Activated naive CD8-positive, alpha-beta T cell treated with anti-CD3 and anti-CD28 coated beads, Interleukin-2, amount 50 U/mL, for 24 hours (primary cell): ENCODE data around the gene IL4.

Source experiments
- ATAC-seq: fragments of 150-1000 bp; cut with Tn5 transposase; one replicate; pipeline ENCODE4 v1.10.0; 2021
- DNase-seq: peaks from one replicate; pipeline ENCODE4 v3.0.0; 2021
- H3K27ac Mint-ChIP-seq: one replicate; pipeline ENCODE4 v1.8.0; 2021; ENCODE audit warnings: mild to moderate bottlenecking, mixed read lengths
- H3K27me3 Mint-ChIP-seq: one replicate; pipeline ENCODE4 v1.8.0; 2021; ENCODE audit warnings: mixed read lengths
- H3K36me3 Mint-ChIP-seq: one replicate; pipeline ENCODE4 v1.8.0; 2021; ENCODE audit warnings: low read depth, mixed read lengths
- H3K4me1 Mint-ChIP-seq: one replicate; pipeline ENCODE4 v1.8.0; 2021; ENCODE audit warnings: mixed read lengths
- H3K4me3 Mint-ChIP-seq: one replicate; pipeline ENCODE4 v1.8.0; 2021; ENCODE audit warnings: mild to moderate bottlenecking, moderate library complexity, mixed read lengths
- H3K9me3 Mint-ChIP-seq: one replicate; pipeline ENCODE4 v1.8.0; 2021; ENCODE audit warnings: mixed read lengths

Gene IL4

DNA sequence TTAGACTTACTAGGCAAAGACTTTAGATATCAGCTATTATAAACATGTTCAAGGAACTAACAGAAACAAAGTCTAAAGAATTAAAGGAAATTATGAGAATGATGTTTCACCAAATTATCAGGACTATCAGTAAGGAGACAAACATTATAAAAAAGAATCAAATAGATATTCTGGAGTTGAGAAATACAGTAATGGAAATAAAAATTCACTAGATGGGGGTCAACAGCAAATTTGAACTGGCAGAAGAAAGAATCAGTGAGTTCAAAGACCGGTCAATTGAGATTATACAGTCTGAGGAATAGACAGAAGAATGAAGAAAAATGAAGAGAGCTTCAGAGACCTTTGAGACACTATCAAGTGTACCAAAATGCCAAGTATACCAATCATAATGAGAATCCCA lies 25.4 kb upstream of the IL4 start:
- H3K4me3 Mint-ChIP-seq = no peak overlapping the region
- peaks cover 16% of the 10 kb centered on the region for H3K36me3 Mint-ChIP-seq
- H3K27me3 Mint-ChIP-seq = peaks cover 10% of the 10 kb centered on the region
- H3K4me1 Mint-ChIP-seq = peaks cover 6% of the 10 kb centered on the region
- DNase-seq (no peak), ATAC-seq (no peak)
- H3K9me3 Mint-ChIP-seq = peaks cover 23% of the 10 kb centered on the region
- H3K27ac Mint-ChIP-seq = no peak overlapping the region

- H3K27ac Mint-ChIP-seq = no peak overlapping the region
- no peak overlapping the region for H3K4me3 Mint-ChIP-seq
These were observed 21.8 kb upstream of the IL4 start for GRCh38 chr5:132651838-132652469.

GRCh38 chr5:132653716-132654115 lies 20.1 kb upstream of the IL4 start:
- peaks cover 1% of the 10 kb centered on the region for H3K36me3 Mint-ChIP-seq
- H3K27ac Mint-ChIP-seq = no peak overlapping the region
- no peak overlapping the region for H3K4me3 Mint-ChIP-seq
- H3K27me3 Mint-ChIP-seq = peaks cover 43% of the 10 kb centered on the region
- H3K9me3 Mint-ChIP-seq = peaks cover 14% of the 10 kb centered on the region
- ATAC-seq (no peak), DNase-seq (no peak)
- peaks cover 28% of the 10 kb centered on the region for H3K4me1 Mint-ChIP-seq

More at GRCh38 chr5:132651838-132652469, 21.8 kb upstream of the IL4 start:
- H3K4me1 Mint-ChIP-seq = peaks cover 12% of the 10 kb centered on the region
- H3K27me3 Mint-ChIP-seq = peaks cover 38% of the 10 kb centered on the region
- ATAC-seq = no peak
- H3K9me3 Mint-ChIP-seq = peaks cover 23% of the 10 kb centered on the region
- no peak for DNase-seq
- peaks cover 1% of the 10 kb centered on the region for H3K36me3 Mint-ChIP-seq

DNA sequence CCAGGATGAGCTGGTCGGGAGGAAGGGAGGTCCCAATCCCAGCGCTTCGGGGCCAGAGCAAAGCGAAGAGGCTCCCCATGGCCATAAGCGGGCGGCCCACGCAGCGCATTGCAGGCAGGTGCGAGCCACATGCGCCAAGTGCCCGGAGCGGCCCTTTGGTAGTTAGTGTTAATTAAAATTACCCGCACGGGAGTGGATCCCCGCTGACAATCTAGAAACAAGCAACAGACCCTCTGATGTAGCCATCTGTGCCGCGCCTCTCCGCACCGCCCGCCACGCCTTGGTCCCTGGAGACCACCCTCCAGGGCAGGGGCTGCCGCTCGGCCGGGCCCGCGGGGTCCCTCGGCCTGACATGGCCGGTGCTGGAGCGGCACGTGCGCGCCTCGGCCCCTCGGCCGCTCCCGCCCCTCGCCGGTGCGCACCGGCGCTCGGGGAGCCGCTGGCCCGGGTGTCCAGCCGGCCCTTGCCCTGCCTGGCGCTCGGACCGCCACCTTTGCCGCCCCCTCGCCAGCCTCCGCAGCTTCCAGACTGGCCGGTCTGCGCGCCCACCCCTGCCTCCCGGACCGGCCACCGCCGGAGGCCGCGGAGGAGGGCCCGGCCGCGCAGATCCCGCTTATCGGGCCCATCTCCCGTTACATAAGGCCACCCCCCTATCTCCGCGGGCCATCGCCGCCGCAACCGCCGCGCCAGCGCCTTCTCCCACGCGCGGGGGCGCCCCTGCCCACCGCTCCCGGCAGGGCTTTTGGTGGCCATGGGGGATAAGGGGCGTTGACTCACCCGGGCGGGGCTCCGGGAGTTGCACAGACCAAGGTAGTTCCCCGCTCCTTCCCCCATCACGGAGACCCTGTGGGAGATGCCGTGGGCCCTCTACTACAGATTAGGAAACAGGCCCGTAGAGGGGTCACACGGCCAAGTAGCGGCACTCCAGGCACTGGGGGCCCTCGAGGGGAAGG lies 17.7 kb upstream of the IL4 start:
- H3K27me3 Mint-ChIP-seq = peaks cover 42% of the 10 kb centered on the region
- ATAC-seq = peak; percentile 52
- peak overlapping the region; percentile 45 for H3K4me3 Mint-ChIP-seq
- no peak overlapping the region for H3K27ac Mint-ChIP-seq
- peaks cover 42% of the 10 kb centered on the region for H3K4me1 Mint-ChIP-seq
- peak; percentile 71 for DNase-seq
- peaks cover 8% of the 10 kb centered on the region for H3K9me3 Mint-ChIP-seq
- no peaks in the 10 kb centered on the region for H3K36me3 Mint-ChIP-seq

DNA sequence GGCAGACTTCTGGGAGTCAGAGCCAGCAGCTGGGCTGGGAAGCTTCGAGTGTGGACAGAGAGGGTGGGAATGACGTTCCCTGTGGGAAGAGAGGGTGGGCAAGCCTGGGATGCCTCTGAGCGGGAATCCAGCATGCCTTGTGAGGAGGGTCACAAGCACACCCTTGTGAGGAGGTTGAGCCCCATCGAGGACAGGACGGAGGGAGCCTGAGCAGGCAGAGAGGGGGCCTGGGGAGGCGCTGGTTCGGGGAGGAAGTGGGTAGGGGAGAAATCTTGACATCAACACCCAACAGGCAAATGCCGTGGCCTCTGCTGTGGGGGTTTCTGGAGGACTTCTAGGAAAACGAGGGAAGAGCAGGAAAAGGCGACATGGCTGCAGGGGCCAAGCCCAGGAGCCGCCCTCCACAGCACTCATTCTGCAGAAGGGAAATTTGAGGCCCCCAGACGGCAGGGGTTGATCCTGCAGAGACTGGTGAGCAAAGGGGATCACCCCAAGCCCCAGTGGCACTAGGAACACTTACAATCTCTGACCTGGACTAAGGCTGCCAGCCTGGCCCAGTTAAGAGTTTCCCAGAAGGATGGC lies 16.9 kb upstream of the IL4 start:
- Mint-ChIP-seq H3K4me1 (peaks cover 46% of the 10 kb centered on the region), H3K36me3 (no peaks in the 10 kb centered on the region), H3K9me3 (peaks cover 4% of the 10 kb centered on the region), H3K4me3 (peak overlapping the region; percentile 45), H3K27me3 (peaks cover 40% of the 10 kb centered on the region), H3K27ac (no peak overlapping the region)
- DNase-seq (peak; percentile 19), ATAC-seq (peak; percentile 35)

- ATAC-seq (peak; percentile 31), DNase-seq (peak; percentile 25)
- Mint-ChIP-seq H3K36me3 (no peaks in the 10 kb centered on the region), H3K4me1 (peaks cover 54% of the 10 kb centered on the region), H3K4me3 (peak within 1 kb of the TSS; percentile 64), H3K27ac (peak within 1 kb of the TSS; percentile 50), H3K9me3 (no peaks in the 10 kb centered on the region), H3K27me3 (peaks cover 37% of the 10 kb centered on the region)
These were observed 16.0 kb upstream of the IL4 start, which contains the start of gene IL13 for GRCh38 chr5:132657676-132658380. TSS of gene IL13 (plus strand) at chr5:132658173. CDS start at chr5:132658187, 14 bp downstream.

- H3K4me1 Mint-ChIP-seq = peaks cover 62% of the 10 kb centered on the region
- H3K36me3 Mint-ChIP-seq = no peaks in the 10 kb centered on the region
- peak overlapping the region; percentile 50 for H3K27ac Mint-ChIP-seq
- peaks cover 33% of the 10 kb centered on the region for H3K27me3 Mint-ChIP-seq
- no peaks in the 10 kb centered on the region for H3K9me3 Mint-ChIP-seq
- H3K4me3 Mint-ChIP-seq = peak overlapping the region; percentile 64
- DNase-seq (no peak), ATAC-seq (no peak)
These were observed 15.1 kb upstream of the IL4 start for GRCh38 chr5:132658381-132659302.

- Mint-ChIP-seq H3K4me3 (peak overlapping the region; percentile 36), H3K36me3 (no peaks in the 10 kb centered on the region), H3K9me3 (no peaks in the 10 kb centered on the region), H3K27me3 (peaks cover 23% of the 10 kb centered on the region), H3K27ac (no peak overlapping the region), H3K4me1 (peaks cover 71% of the 10 kb centered on the region)
- ATAC-seq = no peak
- no peak for DNase-seq
These were observed 13.9 kb upstream of the IL4 start for GRCh38 chr5:132659598-132660493.

GRCh38 chr5:132661231-132662003 lies 12.4 kb upstream of the IL4 start:
- Mint-ChIP-seq H3K9me3 (no peaks in the 10 kb centered on the region), H3K27ac (peak overlapping the region; percentile 42), H3K36me3 (no peaks in the 10 kb centered on the region), H3K4me1 (peaks cover 70% of the 10 kb centered on the region), H3K4me3 (no peak overlapping the region), H3K27me3 (peaks cover 14% of the 10 kb centered on the region)
- DNase-seq (peak; percentile 34), ATAC-seq (no peak)

DNA sequence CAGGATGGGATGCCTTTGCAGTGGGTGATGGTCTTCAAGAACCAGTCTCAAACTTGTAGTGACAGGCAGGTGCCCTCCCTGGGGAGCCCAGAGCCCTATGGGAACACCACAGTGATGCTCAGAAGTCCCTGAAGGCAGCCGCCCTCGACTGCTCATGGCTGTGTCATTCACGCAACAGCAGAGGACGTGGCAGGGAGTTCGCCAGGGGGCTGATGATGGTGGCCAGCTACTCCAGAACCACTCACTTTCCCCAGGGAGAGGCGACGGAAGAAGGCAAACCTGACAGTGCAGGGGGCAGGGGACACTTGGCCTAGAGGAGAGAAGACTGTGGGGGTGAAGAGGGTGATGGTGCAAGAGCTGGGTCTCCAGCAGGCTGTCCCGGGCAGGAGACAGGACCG lies 11.8 kb upstream of the IL4 start:
- Mint-ChIP-seq H3K36me3 (no peaks in the 10 kb centered on the region), H3K4me3 (no peak overlapping the region), H3K27ac (no peak overlapping the region), H3K4me1 (peaks cover 65% of the 10 kb centered on the region), H3K9me3 (no peaks in the 10 kb centered on the region), H3K27me3 (peaks cover 8% of the 10 kb centered on the region)
- DNase-seq (no peak), ATAC-seq (no peak)

- peak; percentile 72 for ATAC-seq
- H3K27ac Mint-ChIP-seq = peak overlapping the region; percentile 86
- DNase-seq = peak; percentile 53
- H3K27me3 Mint-ChIP-seq = peaks cover under 1% of the 10 kb centered on the region
- no peaks in the 10 kb centered on the region for H3K36me3 Mint-ChIP-seq
- H3K4me1 Mint-ChIP-seq = peaks cover 53% of the 10 kb centered on the region
- peak overlapping the region; percentile 21 for H3K4me3 Mint-ChIP-seq
- H3K9me3 Mint-ChIP-seq = no peaks in the 10 kb centered on the region
These were observed 10.6 kb upstream of the IL4 start for GRCh38 chr5:132662925-132663770.
